HG02938 (cell line): Measurements from ENCODE around the gene CHMP6.
"Not testable (repeated sequence)": the region's sequence is repeated elsewhere in the genome, so short reads cannot be mapped to it uniquely, and the experiment has no call there.

ENCODE experiments used
- ATAC-seq: cut with Tn5 transposase; IDR thresholded peaks from one replicate; pipeline ENCODE4 v1.9.1; 2021; ENCODE audit warnings: mild to moderate bottlenecking, moderate library complexity; ENCODE audit not compliant: unreplicated experiment

CHMP6 gene

DNA sequence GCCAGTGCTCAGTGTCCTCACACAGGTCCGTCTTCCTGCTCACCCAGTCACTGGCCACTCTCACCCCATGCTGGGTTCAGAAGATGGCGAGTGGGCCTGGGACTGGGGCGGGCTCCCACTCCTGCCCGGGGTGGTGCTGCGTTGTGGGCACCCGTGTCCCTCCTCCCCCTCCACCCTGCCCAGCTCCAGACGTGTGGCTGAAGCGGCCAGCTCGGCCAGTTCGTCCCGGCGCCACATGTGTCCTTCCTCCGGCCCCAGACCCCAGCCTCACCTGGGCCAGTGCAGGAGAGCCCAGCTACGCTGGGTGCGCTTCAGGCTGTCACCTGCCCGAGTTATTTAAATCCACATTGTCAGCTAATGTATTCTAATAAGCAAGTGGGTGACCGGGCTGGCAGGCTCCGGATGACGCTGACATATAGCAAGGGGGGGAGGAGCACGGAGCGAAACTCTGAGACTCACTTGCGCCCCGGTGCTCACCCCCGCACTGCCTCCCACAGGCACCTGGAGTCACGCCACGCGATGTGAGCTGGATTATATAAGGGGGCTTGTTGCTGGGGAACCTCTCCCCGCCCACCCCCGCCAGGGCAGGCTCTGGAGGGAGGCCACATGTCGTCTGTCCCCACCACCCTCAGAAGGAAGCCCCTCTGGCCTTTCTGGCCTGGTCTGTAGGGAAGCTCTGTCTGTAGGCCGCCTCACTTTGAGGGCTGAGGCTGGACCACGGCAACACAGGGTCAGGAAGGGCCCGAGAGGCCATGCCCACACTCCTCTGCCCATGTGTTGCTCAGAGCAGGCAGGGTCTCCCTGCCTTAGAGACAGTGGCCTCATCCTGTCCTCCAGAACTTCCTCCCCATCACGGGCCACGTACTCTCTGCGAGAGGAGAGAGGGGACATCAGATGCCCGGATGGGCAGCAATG, 36.2 kb downstream of the CHMP6 start:
- ATAC-seq = no peak

DNA sequence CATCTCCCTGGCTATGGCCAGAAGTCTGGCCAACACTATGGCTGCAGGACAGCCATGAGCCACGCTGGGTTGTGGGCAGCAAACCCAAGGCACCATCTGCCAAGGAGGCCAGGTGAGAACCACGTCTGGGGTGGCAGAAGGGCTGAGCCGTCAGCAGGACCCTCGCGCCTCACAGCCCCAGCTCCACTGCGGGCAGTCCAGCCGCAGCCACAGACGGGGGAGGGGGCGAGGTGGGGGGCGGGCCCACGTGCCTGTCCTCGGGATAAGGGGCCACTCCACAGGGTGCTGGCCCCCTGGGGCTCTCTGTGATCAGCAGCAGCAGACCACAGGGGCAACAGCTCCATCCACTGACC, 36.8 kb downstream of the CHMP6 start:
- no peak for ATAC-seq

DNA sequence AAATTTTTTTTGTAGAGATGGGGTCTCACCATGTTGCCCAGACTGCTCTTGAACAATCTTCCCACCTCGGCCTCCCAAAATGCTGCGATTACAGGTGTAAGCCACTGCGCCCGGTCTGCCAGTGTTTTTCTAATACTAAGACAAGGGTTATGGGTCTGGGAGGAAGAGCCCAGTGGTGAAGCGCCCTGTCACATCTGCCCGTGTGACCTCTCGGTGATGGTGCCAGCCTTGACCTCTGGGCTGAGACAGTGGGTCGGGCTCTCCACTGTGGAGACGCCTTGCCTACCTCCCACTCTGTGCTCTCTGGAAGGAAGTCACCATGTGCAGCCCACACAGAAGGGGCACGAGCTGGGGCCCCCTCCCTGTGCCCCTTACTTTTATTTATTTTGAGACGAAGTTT, 38.2 kb downstream of the CHMP6 start:
- ATAC-seq = no peak

DNA sequence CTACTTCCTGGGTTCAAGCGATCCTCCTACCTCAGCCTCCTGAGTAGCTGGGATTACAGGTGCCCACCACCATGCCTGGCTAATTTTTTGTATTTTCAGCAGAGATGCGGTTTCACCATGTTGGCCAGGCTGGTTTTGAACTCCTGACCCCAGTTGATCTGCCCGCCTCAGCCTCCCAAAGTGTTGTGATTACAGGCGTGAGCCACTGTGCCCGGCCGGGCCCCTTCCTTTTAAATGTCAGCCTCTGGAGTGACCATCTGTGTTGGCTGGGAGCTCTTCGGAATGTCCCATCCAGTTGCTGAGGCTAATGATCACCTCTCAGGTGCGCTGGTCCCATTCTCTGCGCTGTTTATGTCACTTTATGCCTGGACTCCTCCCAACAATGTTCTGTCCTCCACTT, 38.7 kb downstream of the CHMP6 start:
- ATAC-seq = not testable (repeated sequence)

DNA sequence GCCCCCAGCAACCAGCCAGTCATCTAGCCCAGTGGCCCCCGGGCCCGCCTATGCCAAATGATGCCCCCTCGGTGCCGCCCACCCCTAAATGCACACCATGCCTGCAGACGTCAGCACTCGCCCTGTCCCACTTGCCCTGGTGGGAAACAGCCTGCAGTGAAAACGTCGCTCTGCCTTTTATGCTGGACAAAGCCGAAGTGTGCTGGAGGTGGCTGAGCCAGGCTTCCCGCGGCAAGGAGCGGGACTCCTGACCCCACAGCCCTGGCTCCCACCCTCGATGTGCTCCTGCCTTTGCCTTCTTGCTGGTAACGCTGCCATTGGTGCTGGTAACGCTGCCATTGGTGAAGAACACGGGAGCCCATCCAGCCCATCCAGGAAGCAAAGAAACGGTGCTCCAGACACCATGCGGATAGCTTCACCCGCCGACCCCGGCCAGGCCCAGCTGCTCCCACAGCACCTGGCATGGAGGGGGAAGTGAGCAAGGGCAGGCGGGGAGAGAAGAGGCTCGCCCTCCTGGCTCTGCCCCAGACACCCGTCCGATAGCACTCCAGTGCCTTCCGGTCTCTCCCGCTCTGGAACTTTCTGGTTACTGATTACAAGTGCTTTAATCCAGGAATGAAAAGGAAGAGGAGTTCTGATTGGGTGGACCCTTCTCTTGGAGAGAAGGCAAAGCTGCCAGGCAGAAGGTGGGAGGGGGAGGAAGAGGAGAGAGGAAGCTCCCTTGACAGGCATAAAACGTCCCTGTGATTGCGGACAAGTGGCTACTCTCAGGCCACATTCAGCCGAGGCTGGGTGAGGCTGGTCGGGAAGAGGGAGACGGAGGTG, 39.3 kb downstream of the CHMP6 start:
- ATAC-seq = no peak

DNA sequence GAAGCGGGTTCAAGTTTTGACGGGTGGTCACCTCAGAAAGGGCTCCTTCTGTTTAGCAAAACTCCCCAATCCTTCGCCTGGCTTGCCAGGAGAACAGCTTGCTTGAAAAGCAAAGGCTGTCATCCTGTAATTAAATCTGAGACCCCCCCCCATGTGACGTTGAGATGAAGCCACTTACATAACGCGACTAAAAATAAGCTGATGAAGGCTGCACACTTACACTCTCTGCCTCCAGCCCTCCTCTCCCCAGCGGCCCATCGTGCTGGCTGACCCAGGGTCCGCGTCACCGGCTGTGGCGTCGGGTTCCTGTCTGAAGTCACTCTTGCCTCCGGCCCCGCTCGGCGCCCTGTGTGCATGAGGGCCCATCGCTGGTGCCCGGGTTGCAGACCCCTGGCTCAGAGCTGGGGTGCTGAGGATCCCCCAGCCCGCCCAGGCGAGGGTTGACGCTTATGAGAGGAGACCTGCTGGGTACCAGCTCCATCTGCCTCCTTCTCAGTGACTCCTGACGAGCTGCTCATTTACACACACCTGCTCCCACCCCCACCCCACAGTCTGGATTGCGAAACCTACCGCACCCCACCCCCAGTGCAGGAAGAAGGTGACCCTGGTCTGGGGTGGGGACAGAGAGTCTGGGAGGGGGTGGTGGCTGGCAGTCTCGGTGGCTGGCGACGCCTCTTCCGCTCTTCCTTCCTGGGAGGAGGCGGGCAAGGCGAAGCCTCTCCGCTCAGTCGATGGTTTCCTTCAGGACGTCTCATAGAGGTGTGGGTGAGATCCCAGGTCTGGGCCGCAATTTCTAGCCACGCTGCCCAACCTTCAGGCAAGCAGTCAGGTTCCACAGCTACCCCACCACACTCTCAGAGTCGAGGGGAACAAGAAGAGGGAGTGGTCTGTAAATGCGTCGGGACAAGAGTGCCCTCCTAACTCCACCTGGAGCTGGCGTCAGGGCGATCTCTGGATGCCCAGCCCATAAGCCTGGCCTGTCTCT, 40.2 kb downstream of the CHMP6 start:
- ATAC-seq = no peak

DNA sequence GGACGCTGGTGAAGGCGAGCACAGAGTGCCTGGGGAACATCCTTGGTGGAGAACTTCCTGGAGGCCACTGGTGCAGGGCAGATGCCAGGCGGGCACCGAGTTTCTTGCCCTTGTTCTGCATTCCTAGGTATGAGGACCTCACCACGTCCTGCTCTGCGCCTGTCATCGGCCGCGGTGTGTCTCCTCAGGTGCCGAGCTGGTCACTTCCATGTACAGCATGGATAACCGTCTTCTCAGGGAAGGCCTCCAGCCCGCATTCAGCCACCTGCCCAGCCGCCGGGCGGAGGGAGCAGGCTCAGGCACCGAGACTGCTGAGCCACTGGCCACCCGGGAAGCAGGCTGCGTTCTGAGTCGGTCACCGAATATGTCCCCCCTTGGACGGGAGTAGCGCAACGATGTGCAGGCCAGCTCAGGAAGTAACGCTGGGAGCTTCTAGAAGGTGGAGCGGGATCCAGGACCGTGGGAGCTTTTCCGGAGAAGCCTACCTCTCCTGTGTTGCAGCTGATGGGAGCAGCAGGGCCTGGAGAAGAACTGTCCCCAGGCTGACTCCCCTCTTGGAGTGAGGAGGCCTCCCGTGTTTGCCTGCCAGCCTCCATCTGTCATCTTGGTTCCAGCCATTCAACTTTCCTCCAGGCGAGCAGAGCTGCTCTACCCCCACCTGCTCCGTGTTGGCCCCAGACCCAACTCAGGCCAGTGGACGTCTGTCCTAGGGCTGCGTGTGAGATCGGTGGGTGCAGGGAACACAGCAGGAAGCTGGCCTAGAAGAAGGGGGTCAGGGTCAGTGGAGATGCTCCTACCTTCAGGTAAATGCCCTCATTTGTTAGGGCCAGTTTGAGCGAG, 41.2 kb downstream of the CHMP6 start:
- no peak for ATAC-seq

DNA sequence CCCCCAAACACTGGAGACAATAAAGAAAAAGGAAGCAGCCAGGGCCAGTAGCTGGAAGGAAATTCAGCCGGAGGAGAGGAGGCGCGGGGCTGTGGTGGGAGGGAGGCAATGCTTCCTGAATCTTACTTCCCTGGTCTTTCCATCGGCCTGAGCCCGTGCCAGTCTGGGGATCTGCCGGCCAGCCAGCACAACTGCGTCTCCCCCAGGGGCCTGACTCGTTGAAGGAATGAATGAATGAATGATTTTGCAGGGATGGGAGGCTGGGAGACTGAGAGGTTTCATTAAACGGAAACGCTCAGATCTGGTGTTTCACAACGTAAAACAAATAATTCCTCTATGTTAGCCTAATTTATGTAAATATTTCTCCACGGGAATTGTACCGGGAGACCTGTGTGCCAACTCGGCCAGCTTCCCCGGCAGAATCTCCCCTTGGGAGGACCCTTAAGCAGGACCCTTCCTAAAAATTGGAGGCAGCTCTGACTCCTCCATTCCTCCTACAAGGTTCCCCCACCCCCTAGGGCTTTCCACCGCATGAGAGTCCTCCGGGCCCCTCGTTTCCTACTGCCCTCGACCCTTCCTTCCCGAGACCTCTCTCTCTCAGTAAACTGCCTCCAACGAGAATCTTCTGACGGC, 42.0 kb downstream of the CHMP6 start:
- no peak for ATAC-seq

DNA sequence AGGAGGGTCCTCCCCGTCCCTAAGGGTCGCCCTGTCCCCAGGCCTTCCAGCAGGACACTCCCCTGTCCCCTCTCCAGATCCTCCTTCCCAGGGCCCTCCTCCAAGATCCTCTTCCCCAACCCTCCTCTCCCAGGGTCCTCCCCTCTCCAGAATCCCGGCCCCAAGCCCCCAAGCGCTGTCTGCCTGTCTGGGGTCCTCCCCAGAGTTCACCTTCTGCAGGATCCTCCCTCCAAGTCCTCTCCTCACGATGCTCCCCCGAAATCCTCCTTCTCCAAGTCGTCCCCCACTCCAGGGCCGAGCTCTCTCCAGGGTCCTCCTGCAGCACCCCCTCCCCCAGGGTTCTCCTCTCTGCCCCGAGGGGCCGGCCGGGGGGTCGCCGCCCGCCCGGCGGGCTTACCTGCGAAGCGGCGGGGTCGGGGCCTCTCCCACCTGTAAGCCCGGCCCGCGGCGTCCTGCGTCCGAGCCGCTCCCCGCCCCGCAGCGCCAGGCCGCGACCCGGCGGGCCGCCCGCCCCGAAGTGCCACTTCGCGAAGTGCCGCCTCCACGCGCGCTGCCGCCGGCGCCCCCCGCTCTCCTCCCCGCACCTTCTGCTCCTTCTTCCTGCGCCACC, 42.6 kb downstream of the CHMP6 start:
- ATAC-seq = peak; percentile 3

DNA sequence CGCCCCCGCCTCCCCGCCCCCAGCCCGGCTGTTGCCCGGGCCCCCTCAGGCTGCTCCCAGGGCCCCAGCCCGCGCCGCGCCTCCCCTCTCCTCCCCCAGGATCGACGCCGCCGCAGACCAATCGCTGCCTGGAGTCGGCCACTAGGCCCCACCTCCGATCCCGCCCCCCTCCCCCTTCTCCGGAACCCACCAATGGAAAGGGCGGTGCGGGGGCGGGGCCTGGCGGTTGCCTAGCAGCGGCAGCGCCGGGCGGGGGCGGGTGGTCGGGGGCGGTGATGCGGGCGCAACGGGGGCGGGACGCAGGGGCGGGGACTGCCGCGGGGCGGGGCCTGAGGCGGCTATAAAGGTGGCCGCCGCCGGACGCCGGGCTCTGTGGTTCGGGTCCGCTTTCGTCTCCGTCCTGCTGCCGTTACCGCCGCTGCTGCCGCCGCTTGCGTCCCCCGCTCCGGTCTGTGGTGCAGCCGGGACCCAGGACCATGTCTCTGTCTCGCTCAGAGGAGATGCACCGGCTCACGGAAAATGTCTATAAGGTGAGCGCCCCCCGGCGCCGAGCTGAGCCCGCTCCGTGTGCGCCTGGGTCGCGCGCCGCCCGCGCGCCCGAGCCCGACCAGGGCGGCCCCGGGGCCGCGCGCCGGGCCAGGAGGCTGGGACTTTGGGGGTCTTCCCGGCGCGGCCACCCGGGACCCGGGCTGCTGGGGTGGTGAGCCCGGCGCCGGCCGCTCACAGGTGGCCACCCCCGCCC, 43.3 kb downstream of the CHMP6 start, which contains the start of gene BAIAP2:
Gene BAIAP2, plus strand, starts transcription at position 373 of the 742 bp plus-strand sequence. Its CDS starts 104 bp downstream, at position 477.
- ATAC-seq = peak; percentile 49

DNA sequence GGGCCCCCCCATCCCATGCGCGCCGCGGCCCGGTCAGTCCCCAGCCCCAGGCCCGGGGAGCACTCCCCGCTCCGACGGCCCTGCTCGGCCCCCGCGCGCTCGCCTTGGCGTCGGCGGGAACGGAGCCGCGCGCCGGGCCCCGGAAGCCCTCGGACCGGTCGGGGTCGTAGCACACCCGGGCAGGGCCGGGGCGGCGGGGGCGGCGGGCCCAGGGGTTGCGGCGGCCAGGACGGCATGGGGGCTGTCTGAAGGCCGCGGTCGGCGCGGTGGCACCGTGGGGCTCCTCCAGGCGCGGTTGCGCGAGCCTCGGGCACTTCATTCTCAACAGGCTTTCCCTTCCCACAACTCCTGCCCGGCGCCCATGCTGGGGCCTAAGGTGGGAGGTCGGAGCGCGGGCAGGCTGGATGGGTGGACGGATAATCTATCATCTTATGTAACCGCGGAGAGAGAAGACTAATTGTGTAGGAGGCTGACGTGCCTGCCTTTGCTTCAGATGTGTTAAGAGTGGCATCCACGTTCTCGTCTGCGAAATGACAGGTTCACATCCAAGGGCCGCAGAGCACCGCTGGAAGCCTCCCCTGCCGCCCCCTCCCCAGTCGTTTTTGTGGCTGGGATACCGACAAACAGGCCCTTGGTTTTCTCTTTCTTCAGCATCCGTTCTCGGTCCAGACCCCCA, 44.0 kb downstream of the CHMP6 start:
- ATAC-seq = no peak

DNA sequence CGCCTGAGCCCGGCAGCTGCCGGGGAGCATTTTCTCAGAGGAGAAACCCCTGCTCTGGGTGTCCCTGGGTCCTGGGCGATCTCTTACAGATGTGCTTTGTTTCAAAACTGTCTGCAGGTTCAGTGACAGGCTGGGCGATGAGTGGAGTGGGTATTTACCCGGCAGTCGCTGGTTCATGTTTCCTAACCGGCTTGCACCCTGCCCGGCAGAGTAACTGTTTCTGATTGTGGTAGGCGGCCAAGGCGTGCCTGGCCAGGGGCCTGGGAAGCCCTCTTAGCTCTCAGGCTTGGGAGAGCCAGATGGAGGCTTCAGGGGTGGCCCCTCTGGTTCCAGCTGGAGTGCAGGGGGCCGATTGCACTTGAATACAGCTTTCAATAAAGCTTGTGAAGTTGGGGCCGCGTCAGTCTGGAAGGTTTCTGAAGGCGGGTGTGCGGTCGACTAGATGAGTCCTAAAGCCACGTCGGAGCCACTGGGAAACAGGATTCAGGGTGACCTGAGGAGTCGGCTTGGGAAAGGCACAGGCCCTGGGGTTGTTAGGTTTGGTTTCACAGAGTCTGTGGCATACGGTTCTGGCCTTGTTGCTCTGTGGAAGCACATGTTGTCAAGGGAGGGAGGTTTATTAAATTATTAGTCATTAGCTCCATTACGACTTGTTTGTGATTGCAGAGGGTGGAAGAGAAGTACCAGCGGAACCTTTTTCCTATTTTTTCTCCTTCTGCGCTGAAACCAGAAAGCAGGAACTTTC, 44.7 kb downstream of the CHMP6 start:
- ATAC-seq = no peak

DNA sequence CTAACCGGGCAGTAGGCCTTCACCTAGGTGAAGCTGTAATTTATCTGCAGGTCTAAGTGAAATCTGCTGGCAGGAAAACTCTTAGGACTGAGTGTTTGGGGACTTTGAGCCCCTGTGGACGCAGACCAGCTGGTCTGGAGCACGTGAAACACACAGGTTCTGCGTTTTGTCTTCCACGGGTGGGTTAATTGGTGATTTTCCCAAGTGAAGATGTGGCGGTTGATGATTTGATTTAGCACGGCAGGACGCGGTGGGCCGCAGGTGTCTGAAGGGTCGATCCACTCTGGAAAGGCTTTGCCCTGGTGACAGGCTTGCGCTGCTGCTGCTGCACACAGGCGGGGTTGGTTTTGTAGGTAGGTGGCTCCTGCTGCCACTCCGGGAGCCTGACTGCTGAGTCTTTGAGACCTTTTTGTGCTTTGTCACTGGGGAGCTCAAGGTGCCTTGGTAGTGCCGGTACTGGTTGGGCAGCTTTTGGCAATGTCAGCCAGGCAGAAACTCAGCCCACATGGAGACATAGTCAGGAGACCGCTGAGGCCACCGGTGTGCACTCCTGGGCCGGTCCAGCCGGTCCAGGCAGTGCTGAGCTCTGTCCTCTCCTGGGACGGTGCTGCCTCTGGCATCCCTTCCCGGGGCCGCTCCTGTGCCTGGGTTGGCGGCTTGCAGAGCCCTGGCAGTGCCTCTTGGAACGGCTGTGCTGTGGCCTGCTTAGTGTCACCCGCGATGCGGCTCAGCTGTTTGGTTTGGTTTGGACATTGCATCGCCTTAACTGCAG, 45.6 kb downstream of the CHMP6 start:
- ATAC-seq = no peak

DNA sequence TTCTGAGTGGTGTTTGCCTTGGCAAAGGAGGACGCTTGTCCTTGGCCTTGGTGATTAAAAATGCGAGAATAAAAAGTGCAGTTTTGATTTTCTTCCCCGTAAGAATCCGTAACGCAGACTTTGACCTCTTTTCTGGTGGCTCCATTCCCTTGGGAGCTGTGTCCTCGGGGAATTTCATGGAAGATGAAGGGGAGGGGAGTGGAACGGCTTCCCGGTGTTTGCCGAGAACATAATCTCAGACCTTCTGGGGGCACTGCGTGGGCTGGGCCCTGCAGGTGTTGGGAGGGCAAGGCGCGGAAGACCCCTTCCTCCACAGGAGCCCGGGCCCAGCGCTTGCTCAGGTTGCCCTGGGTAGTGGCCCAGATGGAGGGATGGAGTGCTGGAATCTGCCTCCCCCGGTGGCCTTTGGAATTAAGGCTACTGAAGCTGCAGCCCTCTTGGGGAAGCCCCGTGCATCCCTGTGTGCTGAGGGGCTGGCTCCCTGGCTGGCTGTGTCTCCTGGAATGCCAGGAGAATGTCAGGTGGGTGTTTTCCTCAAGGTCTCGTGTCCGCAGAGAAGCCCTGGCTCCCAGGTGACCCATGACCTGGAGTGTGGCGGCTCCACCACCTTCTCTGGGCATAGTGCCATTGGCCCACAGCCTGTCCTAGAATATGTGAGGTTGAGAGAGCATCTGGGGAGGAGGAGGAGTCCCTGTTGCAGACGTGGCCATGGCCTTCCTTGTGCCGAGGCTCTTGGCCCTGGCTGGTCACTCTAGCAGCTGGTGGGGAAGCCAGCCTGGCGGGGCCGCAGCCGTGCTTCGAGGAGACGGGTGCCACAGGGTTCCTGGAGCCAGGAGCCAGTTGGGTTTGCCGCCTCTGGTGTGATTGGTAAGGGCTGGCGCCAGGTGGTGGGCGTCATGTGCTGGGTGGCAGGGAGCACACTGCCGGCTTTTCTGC, 46.4 kb downstream of the CHMP6 start:
- ATAC-seq = no peak

DNA sequence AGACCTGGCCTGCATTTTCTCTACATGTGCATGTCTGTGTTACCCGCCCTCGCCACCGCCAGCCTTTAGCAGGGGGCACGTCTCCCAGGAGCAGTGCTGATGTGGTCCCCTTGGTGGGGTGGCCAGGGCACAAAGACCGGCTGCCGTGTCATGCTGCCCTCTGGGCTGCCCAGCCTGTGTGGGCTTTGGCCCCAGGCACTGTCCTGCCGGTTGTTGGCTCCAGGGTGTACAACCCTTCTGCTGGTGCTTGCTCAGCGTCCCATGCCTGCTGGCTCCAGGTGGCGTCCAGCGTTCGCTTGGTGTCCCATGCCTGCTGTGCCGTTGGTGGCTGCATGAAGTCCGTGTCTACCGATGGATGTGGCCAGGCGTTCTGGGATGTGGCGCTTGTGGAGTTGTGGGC, 47.5 kb downstream of the CHMP6 start:
- ATAC-seq = no peak
